A673 (cell line): ENCODE measurements around the gene CASZ1. TPM values are rescaled to one million over a fixed set of nuclear protein-coding genes. Genes with fewer than 3 reads are reported as not detected.

Experiments
- BruUV-seq: library from RNA; stranded (reverse); fragments of 400-500 nt; replicated peaks from 2 replicates; lab custom pipeline; 2021; lab: Mats Ljungman, UMichigan
- CTCF ChIA-PET: fragments of 300-600 bp; sonication (Branson Sonifier 250); formaldehyde crosslinking; loops from one replicate; lab custom pipeline; 2022; ENCODE audit warnings: antibody characterized with exemption; lab: Charles Lee
- POLR2A ChIA-PET: fragments of 300-600 bp; sonication (Branson Sonifier 250); formaldehyde crosslinking; loops from one replicate; lab custom pipeline; 2022; ENCODE audit warnings: antibody characterized with exemption; ENCODE audit not compliant: low non-redundant PET; lab: Charles Lee
- DNase-seq: peaks from one replicate; pipeline ENCODE4 v3.0.0-alpha.2; 2015; ENCODE audit warnings: low spot score
- H3K27ac ChIP-seq: fragments of 200-600 bp; sonication (generic); 2 replicates; pipeline ENCODE4 v1.5.1; 2016; ENCODE audit warnings: mixed run types, low read depth, mild to moderate bottlenecking, mixed read lengths, antibody characterized with exemption, low read length; ENCODE audit not compliant: poor library complexity, severe bottlenecking
- H3K27me3 ChIP-seq: fragments of 200-600 bp; sonication (generic); replicated peaks from 2 replicates; pipeline ENCODE4 v1.6.1; 2017; ENCODE audit warnings: mixed run types, low read depth, mild to moderate bottlenecking, mixed read lengths, antibody characterized with exemption, low read length; ENCODE audit not compliant: insufficient read depth, poor library complexity
- H3K36me3 ChIP-seq: fragments of 200-600 bp; sonication (generic); 2 replicates; pipeline ENCODE4 v1.6.1; 2016; ENCODE audit warnings: mixed run types, mild to moderate bottlenecking, mixed read lengths, antibody characterized with exemption, low read length; ENCODE audit not compliant: insufficient read depth, poor library complexity, severe bottlenecking
- H3K4me1 ChIP-seq: fragments of 200-600 bp; sonication (generic); 2 replicates; pipeline ENCODE4 v1.6.1; 2017; ENCODE audit warnings: mixed run types, mild to moderate bottlenecking, mixed read lengths, antibody characterized with exemption, low read length; ENCODE audit not compliant: insufficient read depth, poor library complexity, severe bottlenecking
- H3K4me3 ChIP-seq: fragments of 200-600 bp; sonication (generic); 2 replicates; pipeline ENCODE4 v1.5.1; 2016; ENCODE audit warnings: low read depth, mixed run types, mild to moderate bottlenecking, mixed read lengths, low read length; ENCODE audit not compliant: poor library complexity, severe bottlenecking
- H3K9me3 ChIP-seq: fragments of 200-600 bp; sonication (generic); 2 replicates; pipeline ENCODE4 v1.6.1; 2016; ENCODE audit warnings: mixed run types, low read depth, mild to moderate bottlenecking, mixed read lengths, antibody characterized with exemption, low read length; ENCODE audit not compliant: poor library complexity, severe bottlenecking
- EZH2 ChIP-seq: fragments of 200-600 bp; sonication (generic); IDR thresholded peaks from 2 replicates; pipeline ENCODE4 v1.6.1; 2017; ENCODE audit warnings: borderline replicate concordance, low read depth, mild to moderate bottlenecking, mixed read lengths, antibody characterized with exemption, low read length; ENCODE audit not compliant: poor library complexity, severe bottlenecking
- intact Hi-C: fragments of 100-400 bp; cut with micrococcal nuclease; formaldehyde crosslinking; loops from one replicate; pipeline ENCODE4 v1.10.0; 2022; ENCODE audit not compliant: unreplicated experiment
- total RNA-seq: library from RNA; stranded (reverse); gene quantifications from 2 replicates; pipeline ENCODE4 v1.2.3, GENCODE V29; 2021
- TF ChIP-seq, protein P1 (sequence below): fragments of 300-800, 200-600 bp; sonication (generic); conservative IDR thresholded peaks from 2 replicates; pipeline ENCODE4 v1.5.1; 2017; ENCODE audit warnings: low read depth, mild to moderate bottlenecking, antibody characterized with exemption, low read length, moderate library complexity, mixed read lengths

Gene CASZ1
- total RNA-seq, 1 experiment from 2014 or later: 1.9 TPM

DNA sequence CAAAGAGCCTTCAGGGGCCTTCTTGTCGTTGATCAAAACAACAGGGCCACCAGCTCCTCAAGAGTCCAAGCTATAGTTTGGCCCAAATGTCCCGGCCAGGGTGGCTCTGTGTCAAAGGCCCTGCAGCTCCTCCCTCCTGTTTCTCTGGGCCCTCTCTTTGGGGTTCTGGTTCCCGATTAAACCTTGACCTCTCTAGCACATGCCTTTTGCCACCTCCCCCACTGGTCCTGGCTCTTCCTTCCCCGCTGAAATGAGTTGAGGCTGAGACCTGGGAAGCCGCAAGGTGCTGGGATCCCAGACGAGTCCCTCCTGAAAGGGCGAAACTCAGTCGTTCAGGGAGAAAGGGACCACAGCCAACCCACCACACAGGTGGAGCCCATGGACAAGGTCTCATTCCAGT, 56.9 kb downstream of the CASZ1 start:
- POLR2A ChIA-PET: no interaction called here

GRCh38 chr1:10738061-10739058, 58.1 kb downstream of the CASZ1 start:
- peaks cover 12% of the 10 kb centered on the region for H3K4me1 ChIP-seq
- DNase-seq: no peak
- ChIA-PET CTCF (no interaction called here), POLR2A (no interaction called here)
- TF ChIP-seq, protein P1, sequence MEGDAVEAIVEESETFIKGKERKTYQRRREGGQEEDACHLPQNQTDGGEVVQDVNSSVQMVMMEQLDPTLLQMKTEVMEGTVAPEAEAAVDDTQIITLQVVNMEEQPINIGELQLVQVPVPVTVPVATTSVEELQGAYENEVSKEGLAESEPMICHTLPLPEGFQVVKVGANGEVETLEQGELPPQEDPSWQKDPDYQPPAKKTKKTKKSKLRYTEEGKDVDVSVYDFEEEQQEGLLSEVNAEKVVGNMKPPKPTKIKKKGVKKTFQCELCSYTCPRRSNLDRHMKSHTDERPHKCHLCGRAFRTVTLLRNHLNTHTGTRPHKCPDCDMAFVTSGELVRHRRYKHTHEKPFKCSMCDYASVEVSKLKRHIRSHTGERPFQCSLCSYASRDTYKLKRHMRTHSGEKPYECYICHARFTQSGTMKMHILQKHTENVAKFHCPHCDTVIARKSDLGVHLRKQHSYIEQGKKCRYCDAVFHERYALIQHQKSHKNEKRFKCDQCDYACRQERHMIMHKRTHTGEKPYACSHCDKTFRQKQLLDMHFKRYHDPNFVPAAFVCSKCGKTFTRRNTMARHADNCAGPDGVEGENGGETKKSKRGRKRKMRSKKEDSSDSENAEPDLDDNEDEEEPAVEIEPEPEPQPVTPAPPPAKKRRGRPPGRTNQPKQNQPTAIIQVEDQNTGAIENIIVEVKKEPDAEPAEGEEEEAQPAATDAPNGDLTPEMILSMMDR: no peak
- TF ChIP-seq EZH2: no peak
- BruUV-seq: no TSS peak
- H3K9me3 ChIP-seq: no peaks in the 10 kb centered on the region
- no peak overlapping the region for H3K27ac ChIP-seq
- H3K4me3 ChIP-seq: no peak overlapping the region
- H3K36me3 ChIP-seq: no peaks in the 10 kb centered on the region
- intact Hi-C loops: no loop called here
- no peaks in the 10 kb centered on the region for H3K27me3 ChIP-seq

More for the DNA sequence above, 56.9 kb downstream of the CASZ1 start:
- Histone ChIP-seq H3K27ac (no peak overlapping the region), H3K4me3 (no peak overlapping the region), H3K4me1 (peaks cover 9% of the 10 kb centered on the region), H3K36me3 (no peaks in the 10 kb centered on the region), H3K27me3 (no peaks in the 10 kb centered on the region), H3K9me3 (no peaks in the 10 kb centered on the region)
- TF ChIP-seq, protein P1: no peak
- TF ChIP-seq EZH2: no peak
- intact Hi-C loops: no loop called here
- BruUV-seq: no TSS peak
- DNase-seq: no peak
- CTCF ChIA-PET: no interaction called here

GRCh38 chr1:10737651-10738050, 58.8 kb downstream of the CASZ1 start:
- H3K27ac ChIP-seq: no peak overlapping the region
- BruUV-seq: no TSS peak
- TF ChIP-seq EZH2: no peak
- TF ChIP-seq, protein P1: no peak
- H3K9me3 ChIP-seq: no peaks in the 10 kb centered on the region
- ChIA-PET CTCF (no interaction called here), POLR2A (no interaction called here)
- H3K4me1 ChIP-seq: peaks cover 12% of the 10 kb centered on the region
- H3K4me3 ChIP-seq: no peak overlapping the region
- no peak for DNase-seq
- no peaks in the 10 kb centered on the region for H3K27me3 ChIP-seq
- no peaks in the 10 kb centered on the region for H3K36me3 ChIP-seq
- intact Hi-C loops: no loop called here
